Rectal smooth muscle tissue (tissue), 1 donor: Measurements from ENCODE around the gene SCART1.

ENCODE experiments used
- H3K27ac ChIP-seq: one replicate; pipeline ENCODE4 v1.7.0; 2013; ENCODE audit warnings: low read depth, low read length, inconsistent platforms
- H3K27me3 ChIP-seq: one replicate; pipeline ENCODE4 v1.7.0; 2013; ENCODE audit warnings: low read length; ENCODE audit not compliant: control insufficient read depth, insufficient read depth
- H3K36me3 ChIP-seq: one replicate; pipeline ENCODE4 v1.7.0; 2013; ENCODE audit warnings: low read length; ENCODE audit not compliant: control insufficient read depth, insufficient read depth
- H3K4me1 ChIP-seq: one replicate; pipeline ENCODE4 v1.7.0; 2013; ENCODE audit warnings: low read length; ENCODE audit not compliant: control insufficient read depth, insufficient read depth
- H3K4me3 ChIP-seq: one replicate; pipeline ENCODE4 v1.7.0; 2013; ENCODE audit warnings: low read length
- H3K9ac ChIP-seq: one replicate; pipeline ENCODE4 v1.7.0; 2013; ENCODE audit warnings: low read length

SCART1 gene

GRCh38 chr10:133452453-133452852, 1.3 kb upstream of the SCART1 start:
- Histone ChIP-seq H3K27me3 (no peaks in the 10 kb centered on the region), H3K9ac (no peak overlapping the region), H3K4me3 (no peak overlapping the region), H3K27ac (no peak overlapping the region), H3K4me1 (no peaks in the 10 kb centered on the region), H3K36me3 (no peaks in the 10 kb centered on the region)

DNA sequence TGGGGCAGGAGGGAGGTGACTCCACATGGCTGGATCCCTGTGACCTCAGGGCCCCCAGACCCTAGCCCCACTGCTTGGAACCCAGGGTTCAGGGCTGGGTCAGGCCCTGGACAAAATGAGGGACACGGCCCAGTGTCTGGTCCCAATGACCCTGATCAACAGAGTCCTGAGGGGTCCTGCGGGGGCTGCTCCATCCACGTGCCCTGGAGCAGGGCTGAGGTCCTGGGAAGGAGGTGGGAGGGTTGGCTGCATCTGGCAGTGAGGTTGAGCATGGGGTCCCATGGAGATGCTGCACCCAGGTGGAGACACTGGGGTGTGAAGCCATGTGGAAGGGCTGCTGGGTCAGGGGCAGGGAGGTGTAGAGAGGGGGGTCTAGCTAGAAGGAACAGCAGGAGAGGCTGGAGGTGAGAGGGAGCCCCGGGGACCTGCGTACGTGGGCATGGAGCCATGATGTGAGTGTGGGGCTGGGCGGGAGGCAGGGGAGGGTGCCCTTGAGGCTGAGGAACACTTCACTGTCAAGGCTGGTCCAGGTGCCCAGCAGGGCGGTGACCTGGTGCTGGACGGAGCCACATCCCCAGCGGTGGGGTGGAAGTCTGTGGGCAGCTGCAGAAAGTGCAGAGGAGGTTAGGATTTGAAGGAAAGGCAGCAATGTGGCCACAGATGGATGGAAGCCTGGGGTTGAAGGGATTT, 604 bp downstream of the SCART1 start:
- no peaks in the 10 kb centered on the region for H3K4me1 ChIP-seq
- H3K36me3 ChIP-seq = no peaks in the 10 kb centered on the region
- H3K27ac ChIP-seq = no peak overlapping the region

DNA sequence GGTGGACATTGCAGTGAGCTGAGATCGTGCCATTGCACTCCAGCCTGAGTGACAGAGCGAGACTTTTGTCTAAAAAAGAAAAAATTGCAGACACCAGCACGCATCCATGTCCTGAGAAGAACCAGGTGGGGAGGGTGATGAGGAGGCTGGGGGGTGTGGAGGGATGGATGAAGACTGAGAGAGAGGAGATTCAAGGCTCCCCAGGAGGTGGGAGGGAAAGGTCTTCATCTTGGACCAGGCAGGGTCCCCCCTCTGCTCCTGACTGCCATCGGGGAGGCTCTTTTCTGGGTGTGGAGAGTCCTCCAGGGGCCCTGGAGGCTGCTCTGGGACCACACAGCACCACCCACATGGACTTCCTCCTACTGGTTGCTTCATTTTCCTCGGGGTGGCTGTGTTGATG, 1.5 kb downstream of the SCART1 start:
- Histone ChIP-seq H3K27me3 (no peaks in the 10 kb centered on the region), H3K36me3 (no peaks in the 10 kb centered on the region), H3K27ac (no peak overlapping the region), H3K9ac (no peak overlapping the region), H3K4me1 (no peaks in the 10 kb centered on the region), H3K4me3 (no peak overlapping the region)

More for the DNA sequence above, 604 bp downstream of the SCART1 start:
- Histone ChIP-seq H3K9ac (no peak overlapping the region), H3K27me3 (no peaks in the 10 kb centered on the region), H3K4me3 (no peak overlapping the region)

GRCh38 chr10:133455611-133456031, 1.9 kb downstream of the SCART1 start:
- Histone ChIP-seq H3K9ac (no peak overlapping the region), H3K36me3 (no peaks in the 10 kb centered on the region), H3K27ac (no peak overlapping the region), H3K4me1 (no peaks in the 10 kb centered on the region), H3K4me3 (no peak overlapping the region), H3K27me3 (no peaks in the 10 kb centered on the region)

GRCh38 chr10:133456041-133456951, 2.6 kb downstream of the SCART1 start:
- Histone ChIP-seq H3K4me1 (no peaks in the 10 kb centered on the region), H3K9ac (no peak overlapping the region), H3K36me3 (no peaks in the 10 kb centered on the region), H3K27ac (no peak overlapping the region), H3K27me3 (no peaks in the 10 kb centered on the region), H3K4me3 (no peak overlapping the region)

- H3K9ac ChIP-seq = no peak overlapping the region
- no peak overlapping the region for H3K27ac ChIP-seq
- no peaks in the 10 kb centered on the region for H3K27me3 ChIP-seq
- H3K4me3 ChIP-seq = no peak overlapping the region
- H3K4me1 ChIP-seq = no peaks in the 10 kb centered on the region
- no peaks in the 10 kb centered on the region for H3K36me3 ChIP-seq
Observed at GRCh38 chr10:133457100-133457841, 3.5 kb downstream of the SCART1 start.

DNA sequence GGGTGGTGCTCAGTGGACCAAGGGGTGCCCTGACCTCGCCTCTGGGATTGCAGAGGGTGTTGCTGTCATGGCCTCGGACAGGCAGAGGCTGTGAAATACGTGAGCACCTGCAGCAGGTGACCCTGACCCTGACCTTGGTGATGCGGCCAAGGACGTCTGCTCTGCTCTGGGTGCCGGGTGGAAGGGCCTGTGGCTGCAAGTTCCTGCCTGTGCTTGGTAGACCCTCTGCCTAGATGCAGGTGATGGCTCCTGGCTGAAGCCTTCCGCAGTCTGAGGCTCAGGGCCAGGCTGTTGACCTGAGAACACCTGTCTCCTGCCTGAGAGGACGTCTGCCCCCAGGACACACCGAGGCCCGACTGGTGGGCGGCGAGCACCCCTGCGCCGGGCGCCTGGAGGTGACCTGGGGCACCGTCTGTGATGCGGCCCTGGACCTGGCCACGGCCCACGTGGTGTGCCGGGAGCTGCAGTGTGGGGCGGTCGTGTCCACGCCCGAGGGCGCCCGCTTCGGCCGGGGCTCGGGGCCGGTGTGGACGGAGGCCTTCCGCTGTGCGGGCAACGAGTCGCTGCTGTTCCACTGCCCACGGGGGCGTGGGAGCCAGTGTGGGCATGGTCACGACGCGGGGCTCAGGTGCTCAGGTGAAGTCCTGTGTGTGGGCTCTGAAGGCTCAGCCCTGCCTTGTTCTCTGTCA, 4.4 kb downstream of the SCART1 start:
- H3K27ac ChIP-seq = no peak overlapping the region
- H3K27me3 ChIP-seq = no peaks in the 10 kb centered on the region
- no peaks in the 10 kb centered on the region for H3K36me3 ChIP-seq

GRCh38 chr10:133458710-133459453, 5.1 kb downstream of the SCART1 start:
- no peaks in the 10 kb centered on the region for H3K4me1 ChIP-seq
- no peak overlapping the region for H3K4me3 ChIP-seq
- H3K27me3 ChIP-seq = no peaks in the 10 kb centered on the region
- no peak overlapping the region for H3K27ac ChIP-seq
- no peaks in the 10 kb centered on the region for H3K36me3 ChIP-seq
- H3K9ac ChIP-seq = no peak overlapping the region

More for the DNA sequence above, 4.4 kb downstream of the SCART1 start:
- Histone ChIP-seq H3K9ac (no peak overlapping the region), H3K4me1 (no peaks in the 10 kb centered on the region), H3K4me3 (no peak overlapping the region)

GRCh38 chr10:133459454-133460207, 5.9 kb downstream of the SCART1 start:
- H3K9ac ChIP-seq = no peak overlapping the region
- no peaks in the 10 kb centered on the region for H3K27me3 ChIP-seq
- no peak overlapping the region for H3K4me3 ChIP-seq
- H3K27ac ChIP-seq = no peak overlapping the region
- no peaks in the 10 kb centered on the region for H3K36me3 ChIP-seq
- no peaks in the 10 kb centered on the region for H3K4me1 ChIP-seq

- H3K36me3 ChIP-seq = no peaks in the 10 kb centered on the region
- H3K9ac ChIP-seq = no peak overlapping the region
- H3K4me1 ChIP-seq = no peaks in the 10 kb centered on the region
- H3K27ac ChIP-seq = no peak overlapping the region
- no peak overlapping the region for H3K4me3 ChIP-seq
- H3K27me3 ChIP-seq = no peaks in the 10 kb centered on the region
Observed at GRCh38 chr10:133460208-133460769, 6.5 kb downstream of the SCART1 start.

DNA sequence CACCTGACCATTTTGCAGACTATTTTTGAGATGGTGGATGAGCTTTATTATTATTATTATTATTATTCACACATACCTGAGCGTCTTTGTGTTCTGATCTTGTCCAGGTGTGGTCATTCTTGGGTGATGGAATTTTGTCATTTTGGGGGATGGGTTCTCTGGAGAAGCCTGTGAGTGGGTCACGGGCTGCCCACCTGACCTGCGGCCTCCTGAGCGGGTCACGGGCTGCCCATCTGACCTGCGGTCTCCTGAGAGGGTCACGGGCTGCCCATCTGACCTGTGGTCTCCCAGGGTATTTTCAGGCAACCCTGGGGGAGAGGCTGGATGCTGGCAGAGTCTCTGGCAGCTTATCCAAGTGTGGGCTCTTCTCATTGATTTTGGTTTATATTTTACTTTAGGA, 7.3 kb downstream of the SCART1 start:
- Histone ChIP-seq H3K27me3 (no peaks in the 10 kb centered on the region), H3K36me3 (no peaks in the 10 kb centered on the region), H3K4me1 (no peaks in the 10 kb centered on the region), H3K27ac (no peak overlapping the region), H3K4me3 (no peak overlapping the region), H3K9ac (no peak overlapping the region)
